ENCODE measurements around the gene ATG2A.

GRCh38 chr11:64884019-64884418, 33.0 kb downstream of the ATG2A start:
- TF ChIP-seq CTCF (IDR thresholded peaks at IDR 0.05; ENCODE audit: extremely low read depth in 1 of 2, insufficient read depth in 1 of 2, low read depth in 1 of 2, low read length in 2 of 2) (no peak), POLR2A (IDR thresholded peaks at IDR 0.05; ENCODE audit: low read depth, low read length) (no peak), EZH2 (IDR thresholded peaks at IDR 0.05; ENCODE audit: borderline replicate concordance, low read depth, low read length, severe bottlenecking) (no peak), GATA2 (IDR thresholded peaks at IDR 0.05; ENCODE audit: insufficient read depth, insufficient read length, low read depth, low read length) (no peak), JUN (IDR thresholded peaks at IDR 0.05; ENCODE audit: borderline replicate concordance, insufficient read depth, insufficient read length, low read depth) (no peak)
